ENCODE data around the gene DCTN5.

GRCh38 chr16:23608194-23608593, 33.1 kb upstream of the DCTN5 start:
- TF ChIP-seq POLR2A (IDR thresholded peaks at IDR 0.05; ENCODE audit: low read depth, low read length): peak; percentile 38
- TF ChIP-seq CTCF (IDR thresholded peaks at IDR 0.05; ENCODE audit: extremely low read depth in 1 of 2, insufficient read depth in 1 of 2, low read depth in 1 of 2, low read length in 2 of 2): no peak
- TF ChIP-seq EZH2 (IDR thresholded peaks at IDR 0.05; ENCODE audit: borderline replicate concordance, low read depth, low read length, severe bottlenecking): no peak
- no peak for TF ChIP-seq MYC (IDR thresholded peaks at IDR 0.05; ENCODE audit: low read depth, low read length)
- no peak for TF ChIP-seq MAX (IDR thresholded peaks at IDR 0.05; ENCODE audit: insufficient read depth, insufficient read length)
- TF ChIP-seq FOS (IDR thresholded peaks at IDR 0.05; ENCODE audit: borderline replicate concordance, insufficient read depth, low read length): peak; percentile 75
